HG02943 (cell line): ENCODE data around the gene TGFB1I1.

ENCODE experiments used
- ATAC-seq: cut with Tn5 transposase; IDR thresholded peaks from one replicate; pipeline ENCODE4 v1.9.1; 2021; ENCODE audit warnings: mild to moderate bottlenecking, low read depth, moderate library complexity; ENCODE audit not compliant: unreplicated experiment

TGFB1I1 gene

DNA sequence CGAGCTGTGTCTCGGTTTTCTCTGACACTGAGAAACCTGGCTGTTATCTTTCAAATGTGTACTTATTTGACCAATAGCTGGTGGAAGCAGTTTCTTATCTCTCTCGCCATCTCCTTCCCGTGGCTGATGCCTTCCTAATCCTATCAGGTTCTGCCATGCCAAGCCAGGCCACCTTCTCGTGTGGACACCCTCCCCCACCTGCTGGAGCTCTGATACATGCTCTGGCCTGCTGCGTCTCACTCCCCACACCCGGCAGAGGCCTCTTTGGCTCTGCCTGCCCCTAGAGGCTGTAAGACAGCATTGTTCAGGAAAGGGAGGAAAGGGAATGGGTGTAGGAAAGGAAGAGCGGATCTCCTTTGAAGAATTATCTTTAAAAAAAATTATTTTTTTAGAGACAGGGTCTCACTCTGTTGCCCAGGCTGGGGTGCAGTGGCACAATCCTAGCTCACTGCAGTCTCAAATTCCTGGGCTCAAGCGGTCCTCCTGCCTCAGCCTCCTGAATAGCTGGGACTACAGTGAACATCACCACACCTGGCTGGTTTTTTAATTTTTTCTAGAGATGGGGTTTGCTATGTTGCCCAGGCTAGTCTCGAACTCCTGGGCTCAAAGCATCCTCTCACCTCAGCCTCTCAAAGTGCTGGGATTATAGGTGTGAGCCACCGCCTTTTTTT lies 20.1 kb upstream of the TGFB1I1 start:
- ATAC-seq = no peak

DNA sequence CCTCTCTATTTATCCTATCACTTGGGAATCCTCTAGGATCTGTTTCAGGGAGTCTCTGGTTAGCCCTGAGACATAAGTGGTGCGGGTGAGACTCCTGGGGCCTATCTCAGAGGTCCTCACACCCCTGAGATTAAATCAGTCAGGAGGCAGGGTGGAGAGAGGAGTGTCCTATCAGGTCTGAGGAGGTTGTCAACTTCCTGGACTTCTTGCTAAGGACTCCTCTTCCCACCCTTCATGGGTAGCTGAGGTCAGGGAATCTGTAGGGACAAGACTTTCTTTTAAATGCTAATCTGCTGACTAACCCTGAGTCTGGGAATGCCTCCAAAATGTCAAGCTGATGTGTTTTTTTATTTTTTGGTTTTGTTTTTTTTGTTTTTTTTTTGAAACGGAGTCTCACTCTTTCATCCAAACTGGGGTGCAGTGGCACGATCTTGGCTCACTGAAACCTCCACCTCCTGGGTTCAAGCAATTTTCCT lies 19.3 kb upstream of the TGFB1I1 start:
- ATAC-seq = no peak

DNA sequence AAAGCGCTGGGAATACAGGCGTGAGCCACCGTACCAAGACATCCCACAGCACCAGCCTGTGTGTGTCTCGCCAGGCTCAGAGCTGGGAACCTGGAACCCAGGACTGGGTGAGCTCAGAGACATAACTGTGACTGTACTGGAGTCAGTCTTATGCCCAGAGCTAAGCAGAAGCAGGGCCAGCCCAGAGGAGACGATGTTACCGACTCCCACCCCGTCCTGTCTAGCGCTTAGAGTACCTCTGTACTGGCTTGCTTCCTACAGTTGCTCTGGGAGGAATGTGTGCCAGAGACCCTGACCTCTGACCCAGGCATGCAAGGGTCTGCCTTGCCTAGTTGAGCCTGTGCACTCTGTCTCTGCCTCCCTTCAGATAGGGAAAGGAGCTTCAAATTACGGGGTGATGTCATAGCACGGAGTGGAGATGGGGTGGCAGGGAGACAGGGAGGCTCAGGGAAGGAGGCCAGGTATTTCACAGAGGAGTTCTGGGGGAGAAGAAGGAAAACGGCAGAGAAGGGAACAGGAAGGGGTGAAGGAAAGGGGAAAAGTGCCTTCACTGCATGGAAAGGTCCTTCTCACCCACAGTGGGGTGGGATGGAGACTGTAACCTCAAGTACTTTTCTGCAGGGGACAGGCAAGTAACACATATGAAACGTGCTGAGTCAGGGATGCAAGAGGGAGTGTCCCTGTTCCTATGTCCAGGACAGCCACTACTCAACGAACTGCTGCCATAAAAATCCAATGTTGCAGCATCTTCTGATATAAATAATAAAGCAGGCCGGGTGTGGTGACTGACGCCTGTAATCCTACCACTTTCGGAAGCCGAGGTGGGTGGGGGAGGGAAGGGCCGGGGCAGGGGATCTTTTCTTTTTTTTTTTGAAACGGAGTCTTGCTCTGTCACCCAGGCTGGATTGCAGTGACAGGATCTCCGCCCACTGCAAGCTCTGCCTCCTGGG lies 18.4 kb upstream of the TGFB1I1 start:
- ATAC-seq = no peak

DNA sequence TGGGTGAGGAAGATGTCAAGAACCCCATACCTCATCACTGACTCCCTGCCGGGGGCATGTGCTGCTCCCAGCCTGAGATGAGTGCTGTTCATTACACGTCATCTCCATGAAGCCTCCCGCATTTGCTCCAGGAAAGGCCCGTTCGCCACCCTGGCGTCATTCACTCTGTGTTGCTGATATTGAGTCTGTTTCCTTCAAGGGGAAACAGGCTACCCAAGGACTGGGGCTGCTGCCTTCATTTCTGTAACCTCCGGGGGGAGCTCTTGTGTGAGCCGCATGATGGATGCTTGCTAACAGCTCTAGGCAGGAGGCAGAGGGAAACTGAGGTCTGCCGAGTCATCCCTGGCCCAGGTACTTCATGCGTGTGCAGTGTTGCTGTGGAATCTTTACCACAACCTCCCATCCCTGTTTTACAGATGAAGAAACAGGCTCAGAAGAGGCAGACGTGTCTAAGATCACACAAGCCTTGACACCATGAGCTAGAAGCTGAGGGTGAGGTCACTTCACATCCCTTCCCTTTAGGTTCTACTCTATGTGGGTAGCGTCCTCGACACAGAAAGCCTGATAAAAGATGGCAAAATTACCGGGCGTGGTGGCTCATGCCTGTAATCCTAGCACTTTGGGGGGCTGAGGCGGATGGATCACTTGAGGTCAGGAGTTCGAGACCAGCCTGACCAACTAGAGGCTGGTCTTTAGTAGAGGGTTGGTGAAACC lies 16.2 kb upstream of the TGFB1I1 start:
- no peak for ATAC-seq

DNA sequence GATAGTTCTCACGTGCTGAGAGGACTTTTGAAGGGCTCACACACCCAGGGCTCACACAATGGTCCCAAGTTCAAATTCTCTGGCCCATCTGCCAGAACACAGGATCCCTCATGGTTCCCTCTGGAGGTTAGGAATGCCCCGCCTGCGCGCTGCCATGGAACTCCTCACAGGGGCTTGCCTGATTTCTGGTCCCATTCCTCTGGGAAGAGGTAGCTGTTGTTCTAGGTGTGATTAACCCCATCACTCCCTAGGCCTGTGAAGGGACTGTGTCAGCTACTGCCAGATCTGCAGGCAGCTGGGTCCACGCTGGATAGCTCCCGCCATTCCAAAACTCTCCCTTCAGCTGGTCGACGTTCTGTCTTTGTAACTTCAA lies 15.0 kb upstream of the TGFB1I1 start:
- ATAC-seq = no peak

DNA sequence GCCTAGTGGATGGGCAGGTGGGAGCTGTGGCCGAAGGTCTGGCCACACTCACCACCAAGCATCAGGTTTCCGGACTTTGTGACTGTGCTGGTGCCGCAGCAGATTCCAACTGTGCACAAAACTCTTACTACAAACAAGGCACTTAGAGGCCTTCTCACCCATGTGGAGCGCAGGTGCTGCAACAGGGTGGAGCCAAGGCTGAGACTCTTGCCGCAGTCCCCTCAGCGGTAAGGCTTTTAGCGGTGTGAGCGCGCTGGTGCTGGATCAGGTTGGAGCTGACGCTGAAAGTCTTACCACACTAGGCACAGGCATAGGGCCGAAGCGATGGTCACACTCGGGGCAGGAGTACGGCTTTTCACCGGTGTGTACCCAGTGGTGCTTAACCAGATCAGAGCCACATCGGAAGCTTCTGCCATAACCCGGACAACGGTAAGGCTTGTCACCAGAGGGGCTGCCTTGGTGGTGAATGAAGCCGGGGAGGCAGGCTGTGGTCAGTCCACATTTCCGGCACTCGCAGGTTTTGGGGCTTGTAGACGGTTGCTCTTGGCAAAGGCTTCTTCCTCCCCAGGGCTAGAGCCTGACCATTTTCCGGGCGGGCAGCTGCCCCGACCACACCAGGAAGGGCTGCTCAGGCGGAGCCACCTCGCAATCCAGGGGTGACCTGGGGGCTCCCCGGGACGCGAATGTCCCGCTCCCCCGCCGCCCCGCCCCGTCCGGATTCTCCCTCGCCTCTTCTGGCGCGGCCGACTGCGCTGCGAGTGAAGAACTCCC lies 13.7 kb upstream of the TGFB1I1 start:
- ATAC-seq = no peak

DNA sequence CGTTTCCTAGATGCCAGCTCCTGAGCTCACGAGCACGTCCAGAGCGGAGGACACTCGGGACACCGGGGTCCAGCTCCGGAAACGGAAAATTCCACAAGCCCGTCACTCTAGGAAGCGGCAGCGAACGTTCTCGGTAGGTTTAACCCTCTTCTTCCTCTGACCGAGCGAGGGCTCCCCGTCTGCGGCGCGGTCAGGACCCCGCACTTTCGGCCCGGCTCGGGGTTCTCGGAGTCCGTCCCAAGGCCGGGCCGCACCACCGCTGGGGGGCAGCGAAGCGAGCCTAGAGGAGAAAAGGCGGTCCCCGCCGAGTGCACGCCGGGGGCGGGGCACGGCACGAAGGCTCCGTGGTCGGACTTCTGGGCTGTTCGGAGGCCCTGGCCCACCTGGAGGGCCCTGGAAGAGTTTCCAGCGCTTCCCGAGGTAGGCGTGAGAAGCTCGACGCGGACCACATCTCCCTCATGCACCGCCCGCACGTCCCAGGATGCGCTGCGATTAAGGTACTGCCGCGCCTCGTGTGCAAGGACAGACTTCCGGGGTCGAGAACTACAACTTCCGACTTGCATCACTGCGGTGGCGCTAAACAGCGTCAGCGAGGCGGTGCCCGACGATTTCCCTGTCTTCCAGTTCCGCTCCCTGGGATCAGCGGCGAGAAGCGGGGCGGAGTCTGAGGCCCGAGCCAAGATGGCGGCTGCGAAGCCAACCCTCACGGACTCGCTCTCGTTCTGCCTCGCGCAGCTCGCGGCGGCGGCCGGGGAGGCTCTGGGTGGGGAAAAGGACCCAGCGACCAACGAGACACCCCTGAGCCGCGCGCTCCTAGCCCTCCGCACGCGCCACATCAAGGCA lies 12.9 kb upstream of the TGFB1I1 start, which contains the start of gene ARMC5:
Gene ARMC5 (plus strand): TSS at position 658 of the 843 bp plus-strand sequence. CDS start 24 bp downstream, at position 682.
- peak; percentile 73 for ATAC-seq

DNA sequence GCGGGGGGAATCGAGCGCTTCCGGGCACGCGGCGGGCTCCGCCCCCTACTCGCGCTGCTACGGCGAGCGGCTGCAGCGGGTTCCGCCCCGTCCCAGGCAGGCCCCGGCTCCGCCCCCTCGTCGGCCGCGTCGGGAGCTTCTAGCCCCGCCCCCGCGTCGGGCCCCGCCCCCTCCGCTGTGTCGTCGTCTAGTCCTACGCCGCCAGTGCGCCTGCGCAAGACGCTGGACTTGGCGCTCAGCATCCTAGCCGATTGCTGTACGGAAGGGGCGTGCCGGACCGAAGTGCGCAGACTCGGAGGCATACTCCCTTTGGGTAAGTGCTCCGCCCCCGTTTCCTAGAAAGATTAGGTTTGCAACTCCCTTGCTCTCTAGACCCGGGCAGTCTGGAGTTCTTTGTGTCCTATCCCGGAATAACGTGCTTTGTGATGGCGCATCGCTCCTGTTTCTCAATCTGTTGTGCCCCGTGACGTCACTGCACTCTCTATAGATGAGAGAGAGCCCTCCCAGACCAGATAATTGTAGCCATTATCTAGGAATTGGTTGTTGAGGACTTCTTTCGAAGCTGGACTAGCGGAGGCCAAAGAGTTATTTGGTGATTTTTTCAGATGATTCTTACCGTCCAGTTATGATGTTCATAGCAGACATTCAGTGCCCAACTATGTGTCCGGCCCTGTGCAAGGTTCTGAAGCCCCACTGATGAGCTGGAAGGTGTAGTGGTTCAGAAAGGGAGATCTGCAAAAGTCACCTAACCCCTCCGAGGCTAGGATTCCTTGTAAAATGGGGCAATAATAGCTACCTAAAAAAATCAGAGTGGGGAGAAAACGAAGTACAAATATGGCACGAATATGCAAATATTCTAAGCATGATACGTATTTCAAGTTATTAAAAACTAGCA lies 12.0 kb upstream of the TGFB1I1 start:
- peak; percentile 73 for ATAC-seq

DNA sequence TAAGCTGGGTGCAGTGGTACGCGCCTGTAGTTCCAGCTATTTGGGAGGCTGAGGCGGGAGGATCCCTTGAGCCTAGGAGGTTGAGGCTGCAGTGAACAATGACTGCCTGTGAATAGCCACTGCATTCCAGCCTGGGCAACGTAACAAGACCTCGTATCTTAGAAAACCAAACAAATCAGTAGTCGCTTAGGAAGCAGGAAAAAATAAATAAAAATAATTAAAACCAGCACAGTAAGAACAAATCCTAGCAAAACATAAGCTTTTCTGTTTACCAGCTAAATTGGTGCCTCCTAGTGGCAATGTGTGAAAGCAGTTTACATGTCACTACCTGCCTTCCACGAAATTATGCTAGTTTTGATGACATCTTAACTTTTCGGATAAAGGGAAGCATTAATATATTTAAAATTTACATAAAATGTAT lies 11.4 kb upstream of the TGFB1I1 start:
- no peak for ATAC-seq

DNA sequence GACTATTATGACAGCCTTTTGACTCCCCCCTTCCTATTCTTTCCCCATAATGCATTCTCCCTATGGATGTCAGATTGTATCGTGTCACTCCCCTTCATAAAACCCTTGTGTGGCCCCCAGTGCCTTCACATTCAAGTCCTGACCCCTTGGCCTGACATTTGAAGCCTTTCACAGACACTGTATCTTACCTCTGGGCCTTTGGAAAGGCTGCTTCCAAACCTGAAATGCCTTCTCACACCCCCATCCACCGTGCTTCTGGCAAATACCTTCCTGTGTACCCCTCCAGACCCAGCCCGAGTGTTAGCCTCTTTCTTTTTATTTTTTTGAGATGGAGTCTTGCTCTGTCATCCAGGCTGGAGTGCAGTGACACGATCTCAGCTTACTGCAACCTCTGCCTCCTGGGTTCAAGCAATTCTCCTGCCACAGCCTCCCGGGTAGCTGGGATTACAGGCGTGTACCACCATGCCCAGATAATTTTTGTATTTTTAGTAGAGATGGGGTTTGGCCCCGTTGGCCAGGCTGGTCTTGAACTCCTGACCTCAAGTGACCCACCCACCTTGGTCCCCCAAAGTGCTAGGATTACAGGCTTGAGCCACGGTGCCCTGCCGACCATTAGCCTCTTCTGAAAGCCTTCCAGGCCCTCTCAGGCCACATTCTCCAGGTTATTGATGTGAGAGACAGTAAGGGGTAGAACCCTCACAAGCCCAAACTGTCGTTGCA lies 10.6 kb upstream of the TGFB1I1 start:
- no peak for ATAC-seq

DNA sequence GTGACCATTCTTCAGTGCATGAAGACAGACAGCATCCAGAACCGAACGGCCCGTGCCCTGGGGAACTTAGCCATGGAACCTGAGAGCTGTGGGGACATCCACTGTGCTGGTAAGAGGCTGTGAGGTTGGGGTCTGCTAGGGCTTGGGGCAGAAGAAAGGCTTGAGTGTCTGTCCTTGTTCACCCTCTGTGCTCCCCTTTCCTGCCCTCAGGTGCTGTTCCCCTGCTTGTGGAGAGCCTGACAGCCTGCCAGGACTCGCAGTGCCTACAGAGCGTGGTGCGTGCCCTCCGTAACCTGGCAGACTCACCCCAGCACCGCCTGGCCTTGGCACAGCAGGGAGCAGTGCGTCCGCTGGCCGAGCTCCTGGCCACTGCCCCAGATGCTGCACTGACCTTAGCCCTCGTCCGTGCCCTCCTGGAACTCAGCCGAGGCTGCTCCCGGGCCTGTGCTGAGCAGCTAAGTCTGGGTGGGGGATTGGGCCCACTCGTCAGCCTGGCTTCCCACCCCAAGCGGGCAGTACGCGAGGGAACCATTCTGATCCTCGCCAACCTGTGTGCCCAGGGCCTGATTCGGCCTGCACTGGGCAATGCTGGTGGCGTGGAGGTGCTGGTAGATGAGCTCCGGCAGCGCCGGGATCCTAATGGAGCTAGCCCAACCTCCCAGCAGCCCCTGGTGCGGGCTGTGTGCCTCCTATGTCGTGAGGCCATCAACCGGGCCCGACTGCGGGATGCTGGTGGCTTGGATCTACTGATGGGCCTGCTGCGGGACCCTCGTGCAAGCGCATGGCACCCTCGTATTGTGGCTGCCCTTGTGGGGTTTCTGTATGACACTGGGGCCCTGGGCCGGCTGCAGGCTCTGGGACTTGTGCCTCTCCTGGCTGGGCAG lies 9.8 kb upstream of the TGFB1I1 start:
- ATAC-seq = no peak

DNA sequence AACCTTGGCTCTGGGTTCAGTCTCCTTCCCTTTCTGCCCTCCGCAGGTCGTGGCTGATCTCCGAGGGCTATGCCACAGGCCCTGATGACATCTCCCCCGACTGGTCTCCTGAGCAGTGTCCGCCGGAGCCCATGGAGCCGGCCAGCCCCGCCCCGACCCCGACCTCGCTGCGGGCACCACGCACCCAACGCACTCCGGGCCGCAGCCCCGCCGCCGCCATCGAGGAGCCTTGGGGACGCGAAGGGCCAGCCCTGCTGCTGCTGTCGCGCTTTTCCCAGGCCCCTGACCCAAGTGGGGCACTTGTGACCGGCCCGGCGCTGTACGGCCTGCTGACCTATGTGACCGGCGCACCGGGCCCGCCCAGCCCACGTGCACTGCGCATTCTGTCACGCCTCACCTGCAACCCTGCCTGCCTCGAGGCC lies 7.6 kb upstream of the TGFB1I1 start:
- no peak for ATAC-seq

DNA sequence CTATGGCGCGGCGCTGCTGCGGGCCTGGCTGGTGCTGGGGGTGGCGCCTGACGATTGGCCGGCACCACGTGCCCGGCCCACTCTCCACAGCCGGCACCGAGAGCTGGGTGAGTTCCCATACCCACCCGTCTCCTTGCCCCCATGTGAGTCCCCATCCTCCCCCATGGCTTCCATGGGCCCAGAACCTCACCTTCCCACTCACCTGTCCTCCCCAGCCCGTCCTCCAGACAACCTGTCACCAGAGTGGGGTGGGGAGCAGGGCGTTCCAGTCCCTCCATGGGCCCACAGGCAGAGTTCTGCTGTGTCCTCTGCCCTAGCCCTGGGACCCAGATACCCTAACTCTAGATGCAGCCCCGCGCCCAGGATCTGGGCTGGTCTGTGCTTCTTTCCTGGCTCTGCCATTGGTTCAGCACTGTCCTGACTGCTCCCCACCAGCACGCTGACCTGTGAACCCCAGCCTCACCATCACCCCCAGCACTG lies 7.1 kb upstream of the TGFB1I1 start:
- no peak for ATAC-seq

DNA sequence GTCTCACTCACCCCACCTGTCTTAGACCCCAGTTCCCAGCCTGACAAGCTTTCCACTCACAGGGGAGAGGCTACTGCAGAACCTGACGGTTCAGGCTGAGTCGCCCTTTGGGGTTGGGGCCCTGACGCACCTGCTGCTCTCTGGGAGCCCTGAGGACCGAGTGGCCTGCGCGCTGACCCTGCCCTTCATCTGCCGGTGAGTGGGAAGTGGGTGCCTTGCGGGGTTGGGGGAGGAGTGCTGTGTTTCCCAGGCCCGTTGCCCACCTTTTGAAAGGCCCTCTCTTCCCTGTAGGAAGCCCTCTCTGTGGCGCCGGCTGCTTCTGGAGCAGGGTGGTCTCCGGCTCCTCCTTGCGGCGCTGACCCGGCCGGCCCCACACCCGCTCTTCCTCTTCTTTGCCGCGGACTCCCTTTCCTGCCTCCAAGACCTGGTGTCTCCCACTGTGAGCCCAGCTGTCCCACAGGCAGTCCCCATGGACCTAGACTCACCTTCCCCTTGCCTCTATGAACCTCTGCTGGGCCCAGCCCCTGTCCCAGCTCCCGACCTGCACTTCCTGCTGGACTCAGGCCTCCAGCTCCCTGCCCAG lies 6.1 kb upstream of the TGFB1I1 start:
- no peak for ATAC-seq

DNA sequence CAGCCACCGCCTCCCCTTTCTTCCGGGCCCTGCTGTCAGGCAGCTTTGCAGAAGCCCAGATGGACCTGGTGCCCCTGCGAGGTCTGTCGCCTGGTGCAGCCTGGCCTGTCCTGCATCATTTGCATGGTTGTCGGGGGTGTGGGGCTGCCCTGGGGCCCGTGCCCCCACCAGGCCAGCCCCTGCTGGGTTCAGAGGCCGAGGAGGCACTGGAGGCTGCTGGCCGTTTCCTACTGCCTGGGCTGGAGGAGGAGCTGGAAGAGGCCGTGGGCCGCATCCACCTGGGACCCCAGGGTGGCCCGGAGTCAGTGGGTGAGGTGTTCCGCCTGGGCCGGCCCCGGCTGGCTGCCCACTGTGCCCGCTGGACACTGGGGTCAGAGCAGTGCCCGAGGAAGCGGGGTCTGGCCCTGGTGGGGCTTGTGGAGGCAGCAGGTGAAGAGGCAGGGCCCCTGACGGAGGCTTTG lies 5.5 kb upstream of the TGFB1I1 start:
- no peak for ATAC-seq

DNA sequence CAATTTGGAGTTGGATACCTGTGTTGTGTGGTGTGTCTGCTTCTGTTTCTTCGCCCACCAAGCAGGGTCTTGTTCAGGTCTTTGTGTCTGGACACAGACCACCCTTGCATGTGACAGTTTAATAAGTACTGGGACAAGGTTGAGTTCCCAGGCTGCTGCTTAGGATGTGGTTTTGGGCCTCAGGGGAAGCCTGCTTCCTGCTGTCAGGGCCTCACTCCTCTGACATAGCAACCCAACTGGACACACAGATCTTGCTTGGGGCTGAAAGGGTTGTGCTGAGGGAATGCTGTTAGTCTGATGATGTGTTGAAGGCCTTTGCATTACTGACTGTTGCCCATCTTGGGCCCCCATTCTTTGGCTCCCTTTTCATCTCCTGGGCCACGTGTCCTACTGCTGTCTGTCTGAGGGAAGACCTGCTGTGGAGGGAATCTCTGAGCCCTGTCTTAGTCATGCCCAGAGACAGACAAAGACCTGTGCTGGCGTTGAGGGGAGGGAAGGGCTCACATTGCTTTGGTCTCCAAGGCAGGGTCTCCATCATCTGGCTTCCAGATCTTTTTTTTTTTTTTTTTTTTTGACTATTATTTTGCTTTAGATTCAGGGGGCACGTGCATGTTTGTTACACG lies 4.7 kb upstream of the TGFB1I1 start:
- no peak for ATAC-seq
